ENCODE results near the gene HPSE. TPM values are rescaled to one million over a fixed set of nuclear protein-coding genes. Genes with fewer than 3 reads are reported as not detected.

Gene HPSE
- total RNA-seq, 1 donor = 0.27 TPM

DNA sequence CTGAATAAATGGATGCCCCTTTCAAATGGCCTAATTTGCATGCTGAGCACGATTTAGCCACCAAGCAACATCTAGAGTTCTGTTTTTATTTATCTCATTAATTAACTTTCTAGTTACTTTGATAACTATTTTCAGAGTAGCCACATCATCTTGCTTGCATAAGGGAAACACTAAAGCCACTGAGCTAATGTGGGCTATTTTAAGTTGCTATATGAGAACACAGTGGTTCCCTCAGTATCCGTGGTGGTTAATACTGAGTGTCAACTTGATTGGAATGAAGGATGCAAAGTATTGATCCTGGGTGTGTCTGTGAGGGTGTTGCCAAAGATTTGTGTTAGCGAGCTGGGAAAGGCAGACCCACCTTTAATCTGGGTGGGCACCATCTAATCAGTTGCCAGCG is 25.4 kb upstream of the HPSE start:
- DNase-seq (ENCODE audit: low read depth) = no peak
- H3K4me3 ChIP-seq (ENCODE audit: low read depth, low read length) = no peak overlapping the region
- TF ChIP-seq, protein P1, sequence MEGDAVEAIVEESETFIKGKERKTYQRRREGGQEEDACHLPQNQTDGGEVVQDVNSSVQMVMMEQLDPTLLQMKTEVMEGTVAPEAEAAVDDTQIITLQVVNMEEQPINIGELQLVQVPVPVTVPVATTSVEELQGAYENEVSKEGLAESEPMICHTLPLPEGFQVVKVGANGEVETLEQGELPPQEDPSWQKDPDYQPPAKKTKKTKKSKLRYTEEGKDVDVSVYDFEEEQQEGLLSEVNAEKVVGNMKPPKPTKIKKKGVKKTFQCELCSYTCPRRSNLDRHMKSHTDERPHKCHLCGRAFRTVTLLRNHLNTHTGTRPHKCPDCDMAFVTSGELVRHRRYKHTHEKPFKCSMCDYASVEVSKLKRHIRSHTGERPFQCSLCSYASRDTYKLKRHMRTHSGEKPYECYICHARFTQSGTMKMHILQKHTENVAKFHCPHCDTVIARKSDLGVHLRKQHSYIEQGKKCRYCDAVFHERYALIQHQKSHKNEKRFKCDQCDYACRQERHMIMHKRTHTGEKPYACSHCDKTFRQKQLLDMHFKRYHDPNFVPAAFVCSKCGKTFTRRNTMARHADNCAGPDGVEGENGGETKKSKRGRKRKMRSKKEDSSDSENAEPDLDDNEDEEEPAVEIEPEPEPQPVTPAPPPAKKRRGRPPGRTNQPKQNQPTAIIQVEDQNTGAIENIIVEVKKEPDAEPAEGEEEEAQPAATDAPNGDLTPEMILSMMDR (IDR thresholded peaks at IDR 0.05; ENCODE audit: insufficient read depth, low read length) = no peak

DNA sequence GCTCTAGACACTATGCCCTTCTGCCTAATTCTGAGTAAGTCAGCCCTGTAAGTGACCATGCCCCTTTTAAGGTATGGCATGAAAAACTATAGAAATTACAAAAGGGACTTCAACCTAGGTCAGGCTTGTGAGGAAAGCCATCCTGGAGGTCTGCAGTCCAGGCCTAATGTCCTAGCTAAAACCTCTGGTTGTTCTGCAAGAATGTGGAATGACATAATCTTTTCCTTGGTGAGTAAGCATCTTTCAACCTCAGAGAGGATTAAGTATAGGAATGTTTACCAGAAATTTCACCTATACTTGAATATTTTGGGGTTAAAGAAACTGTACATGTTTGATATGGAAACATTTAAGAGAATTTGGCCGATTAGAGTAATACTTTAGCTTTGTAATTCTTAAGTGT is 23.8 kb upstream of the HPSE start:
- DNase-seq (ENCODE audit: low read depth) = peak; percentile 64
- TF ChIP-seq, protein P1 (IDR thresholded peaks at IDR 0.05; ENCODE audit: insufficient read depth, low read length) = no peak
- H3K4me3 ChIP-seq (ENCODE audit: low read depth, low read length) = no peak overlapping the region

DNA sequence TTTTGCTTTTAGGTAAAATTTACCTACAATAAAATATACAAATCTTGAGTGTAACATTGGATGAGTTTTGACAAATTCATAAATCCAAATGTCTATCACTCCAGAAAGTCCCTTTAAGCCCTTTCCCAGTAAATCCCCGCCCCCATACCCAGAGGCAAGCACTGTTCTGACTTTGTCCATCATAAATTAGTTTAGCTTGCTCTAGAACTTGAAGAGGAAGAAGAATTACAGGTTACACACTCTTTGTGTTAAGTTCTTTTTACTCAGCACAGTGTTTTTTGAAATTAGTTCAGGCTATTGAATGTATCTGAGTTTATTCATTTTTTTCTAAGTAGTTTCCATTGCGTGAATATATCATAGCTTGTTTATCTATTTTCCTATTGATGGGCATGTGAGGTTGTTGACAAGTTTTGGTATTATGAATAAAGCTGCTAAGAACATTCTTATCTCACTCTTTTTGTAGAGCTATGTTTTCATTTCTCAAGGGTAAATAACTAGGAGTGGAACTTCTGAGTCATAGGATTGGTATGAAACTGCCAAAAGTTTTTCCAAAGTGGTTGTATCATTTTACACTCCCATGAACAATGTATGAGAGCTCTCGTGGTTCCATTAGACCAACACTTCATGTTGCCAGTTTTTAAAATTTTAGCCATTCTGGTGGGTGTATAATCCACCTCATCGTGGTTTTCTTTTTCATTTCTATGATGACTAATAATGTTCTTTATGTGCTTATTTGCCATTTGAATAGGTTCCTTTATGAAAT is 22.4 kb upstream of the HPSE start:
- TF ChIP-seq, protein P1 (IDR thresholded peaks at IDR 0.05; ENCODE audit: insufficient read depth, low read length) = no peak
- peak; percentile 97 for DNase-seq (ENCODE audit: low read depth)
- H3K4me3 ChIP-seq (ENCODE audit: low read depth, low read length) = no peak overlapping the region

DNA sequence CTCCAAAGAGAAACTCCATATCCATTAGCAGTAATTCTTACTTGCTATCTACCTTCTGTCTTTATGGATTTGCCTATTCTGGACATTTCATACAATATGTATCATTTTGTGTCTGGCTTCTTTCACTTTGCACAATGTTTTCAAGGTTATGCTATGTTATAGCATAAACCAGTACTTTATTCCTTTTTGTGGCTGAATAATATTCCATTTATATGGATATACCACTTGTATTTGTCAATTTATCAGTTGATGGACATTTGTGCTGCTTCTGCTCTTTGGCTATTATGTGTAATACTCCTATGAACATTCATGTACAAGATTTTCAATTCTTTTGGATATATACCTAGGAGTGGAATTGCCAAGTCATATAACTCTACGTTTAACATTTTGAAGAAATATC is 18.9 kb upstream of the HPSE start:
- TF ChIP-seq, protein P1 (IDR thresholded peaks at IDR 0.05; ENCODE audit: insufficient read depth, low read length) = no peak
- no peak for DNase-seq (ENCODE audit: low read depth)
- H3K4me3 ChIP-seq (ENCODE audit: low read depth, low read length) = no peak overlapping the region

DNA sequence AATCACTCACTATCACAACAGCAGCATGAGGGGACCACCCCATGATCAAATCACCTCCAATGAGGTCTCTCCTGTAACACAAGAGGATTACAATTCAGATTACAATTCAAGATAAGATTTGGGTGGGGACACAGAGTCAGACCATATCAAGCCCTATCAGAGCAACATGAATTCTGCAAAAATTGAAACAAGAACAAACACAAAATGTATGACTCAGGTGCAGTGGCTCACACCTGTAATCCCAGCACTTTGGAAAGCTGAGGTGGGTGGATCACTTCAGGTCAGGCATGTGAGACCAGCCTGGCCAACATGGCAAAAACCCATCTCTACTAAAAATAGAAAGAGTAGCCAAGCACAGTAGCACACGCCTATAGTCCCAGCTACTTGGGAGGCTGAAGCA is 13.4 kb upstream of the HPSE start:
- no peak for DNase-seq (ENCODE audit: low read depth)
- TF ChIP-seq, protein P1 (IDR thresholded peaks at IDR 0.05; ENCODE audit: insufficient read depth, low read length) = no peak
- no peak overlapping the region for H3K4me3 ChIP-seq (ENCODE audit: low read depth, low read length)

DNA sequence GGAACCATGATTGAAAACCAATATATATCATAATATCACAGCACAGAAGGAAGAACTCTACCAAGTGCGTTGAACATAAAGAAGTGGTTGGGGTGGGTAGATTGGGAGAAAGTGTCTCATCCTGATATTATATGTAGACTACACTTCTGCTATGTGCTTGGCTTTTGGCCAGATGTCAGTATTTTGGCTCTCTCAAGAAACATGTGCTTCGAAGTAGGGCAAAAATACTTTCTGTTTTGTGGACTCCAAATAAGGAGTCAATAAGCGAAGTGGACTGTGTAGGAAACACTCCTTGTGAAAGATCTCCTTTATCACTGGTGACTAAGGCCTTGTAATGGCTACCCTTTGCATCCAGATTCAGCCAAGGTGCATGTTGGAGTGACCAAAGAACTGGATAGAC is 7.8 kb upstream of the HPSE start:
- TF ChIP-seq, protein P1 (IDR thresholded peaks at IDR 0.05; ENCODE audit: insufficient read depth, low read length) = no peak
- peak; percentile 27 for DNase-seq (ENCODE audit: low read depth)

More for the DNA sequence above, 7.8 kb upstream of the HPSE start:
- H3K4me3 ChIP-seq (ENCODE audit: low read depth, low read length) = no peak overlapping the region

Measured in fibroblast of the aortic adventitia (primary cell).